ENCODE data around the gene TELO2. TPM values are rescaled to one million over a fixed set of nuclear protein-coding genes. Genes with fewer than 3 reads are reported as not detected.

Gene TELO2
- total RNA-seq, 3 donors from 2014 or later, result 15.2 to 27.5 (median 23.9) TPM

DNA sequence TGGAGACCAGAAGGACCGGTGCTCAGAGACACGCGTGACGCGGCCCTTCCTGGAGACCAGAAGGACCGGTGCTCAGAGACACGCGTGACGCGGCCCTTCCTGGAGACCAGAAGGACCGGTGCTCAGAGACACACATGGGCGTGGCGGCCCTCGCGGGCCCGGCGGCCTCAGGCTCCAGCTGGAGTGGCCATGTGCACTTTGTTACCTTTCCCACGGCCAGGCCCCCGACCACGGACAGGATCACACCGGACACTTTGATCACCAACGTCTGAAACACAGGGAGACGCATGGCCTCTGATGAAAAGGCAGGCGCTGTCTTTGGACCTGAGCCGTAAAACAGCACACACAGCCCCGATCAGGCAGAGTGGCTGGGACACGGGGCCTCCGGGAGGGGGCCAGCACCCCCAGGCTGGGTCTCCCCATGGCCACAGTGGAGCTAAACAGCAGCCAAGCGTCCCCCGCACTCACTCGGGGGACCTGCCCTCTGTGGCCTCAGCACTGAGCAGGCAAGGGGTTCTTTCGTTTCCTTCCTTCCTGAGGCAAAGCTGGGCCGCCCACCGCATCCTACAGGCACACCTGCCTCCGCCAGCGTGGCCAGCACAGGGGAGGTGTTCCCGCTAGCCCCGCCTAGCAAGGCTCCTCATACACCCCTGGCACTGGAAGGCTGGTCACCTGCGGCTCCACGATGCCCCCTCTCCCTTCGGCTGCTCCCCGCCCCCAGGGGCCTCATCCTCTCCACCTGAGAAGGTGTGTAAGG, 35.5 kb upstream of the TELO2 start:
- Histone ChIP-seq H3K27ac (no peak overlapping the region), H3K9me3 (no peaks in the 10 kb centered on the region), H3K27me3 (no peaks in the 10 kb centered on the region), H3K36me3 (peaks cover 7% of the 10 kb centered on the region), H3K4me1 (no peaks in the 10 kb centered on the region), H3K4me3 (no peak overlapping the region)
- intact Hi-C loops (cut with DNase I; ENCODE audit: low total_unique reads), result loop anchor here (10.0 kb wide), 1 partner anchor 393 kb away; no protein-coding TSS in a partner anchor
- no peak for DNase-seq (ENCODE audit: low spot score in 2 of 2)
- TF ChIP-seq CTCF (IDR thresholded peaks at IDR 0.05) (no peak), POLR2A (IDR thresholded peaks at IDR 0.05) (no peak), POLR2AphosphoS5 (IDR thresholded peaks at IDR 0.05) (no peak)

- no peak overlapping the region for H3K4me3 ChIP-seq
- TF ChIP-seq CTCF (IDR thresholded peaks at IDR 0.05), result no peak
- no peak for TF ChIP-seq POLR2A (IDR thresholded peaks at IDR 0.05)
- no peak for TF ChIP-seq POLR2AphosphoS5 (IDR thresholded peaks at IDR 0.05)
- H3K4me1 ChIP-seq, result no peaks in the 10 kb centered on the region
- DNase-seq (ENCODE audit: low spot score in 2 of 2), result no peak
- no peak overlapping the region for H3K27ac ChIP-seq
- no peaks in the 10 kb centered on the region for H3K36me3 ChIP-seq
- H3K9me3 ChIP-seq, result no peaks in the 10 kb centered on the region
- intact Hi-C loops (cut with DNase I; ENCODE audit: low total_unique reads), result loop anchor here (10.0 kb wide), 1 partner anchor 394 kb away; no protein-coding TSS in a partner anchor
- H3K27me3 ChIP-seq, result no peaks in the 10 kb centered on the region
Observed at GRCh38 chr16:1458336-1458976, 34.7 kb upstream of the TELO2 start.

- no peaks in the 10 kb centered on the region for H3K27me3 ChIP-seq
- H3K36me3 ChIP-seq, result no peaks in the 10 kb centered on the region
- H3K4me1 ChIP-seq, result no peaks in the 10 kb centered on the region
- no peak overlapping the region for H3K27ac ChIP-seq
- no peaks in the 10 kb centered on the region for H3K9me3 ChIP-seq
- no peak for TF ChIP-seq CTCF (IDR thresholded peaks at IDR 0.05)
- no peak for TF ChIP-seq POLR2A (IDR thresholded peaks at IDR 0.05)
- TF ChIP-seq POLR2AphosphoS5 (IDR thresholded peaks at IDR 0.05), result no peak
- no peak overlapping the region for H3K4me3 ChIP-seq
- intact Hi-C loops (cut with DNase I; ENCODE audit: low total_unique reads), result loop anchor here (10.0 kb wide), 1 partner anchor 394 kb away; no protein-coding TSS in a partner anchor
- no peak for DNase-seq (ENCODE audit: low spot score in 2 of 2)
Observed at GRCh38 chr16:1458977-1459341, 34.2 kb upstream of the TELO2 start.

DNA sequence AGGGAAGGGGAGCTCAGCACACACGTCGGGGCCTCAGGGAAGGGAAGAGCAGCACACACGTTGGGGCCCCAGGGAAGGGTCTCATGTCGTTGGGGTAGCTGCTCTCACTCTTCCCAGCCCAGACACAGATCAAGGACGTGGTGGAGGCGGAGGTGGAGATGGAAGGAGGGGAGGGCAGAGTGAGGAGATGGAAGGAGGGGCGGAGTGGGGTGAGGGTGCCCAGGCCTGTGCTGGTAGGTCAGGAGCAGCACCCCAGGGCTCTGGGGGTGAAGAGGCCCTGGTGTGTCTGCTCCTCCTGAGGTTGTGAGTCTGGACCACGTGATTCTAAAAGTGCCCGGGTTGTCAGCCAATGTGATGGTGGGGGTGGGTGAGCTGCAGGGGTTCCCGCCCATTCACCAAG, 33.2 kb upstream of the TELO2 start:
- Histone ChIP-seq H3K27me3 (no peaks in the 10 kb centered on the region), H3K4me3 (no peak overlapping the region), H3K27ac (no peak overlapping the region), H3K9me3 (no peaks in the 10 kb centered on the region), H3K4me1 (no peaks in the 10 kb centered on the region), H3K36me3 (no peaks in the 10 kb centered on the region)
- DNase-seq (ENCODE audit: low spot score in 2 of 2), result no peak
- intact Hi-C loops (cut with DNase I; ENCODE audit: low total_unique reads), result loop anchor here (10.0 kb wide), 1 partner anchor 395 kb away; no protein-coding TSS in a partner anchor
- no peak for TF ChIP-seq POLR2AphosphoS5 (IDR thresholded peaks at IDR 0.05)
- TF ChIP-seq CTCF (IDR thresholded peaks at IDR 0.05), result no peak
- TF ChIP-seq POLR2A (IDR thresholded peaks at IDR 0.05), result no peak

DNA sequence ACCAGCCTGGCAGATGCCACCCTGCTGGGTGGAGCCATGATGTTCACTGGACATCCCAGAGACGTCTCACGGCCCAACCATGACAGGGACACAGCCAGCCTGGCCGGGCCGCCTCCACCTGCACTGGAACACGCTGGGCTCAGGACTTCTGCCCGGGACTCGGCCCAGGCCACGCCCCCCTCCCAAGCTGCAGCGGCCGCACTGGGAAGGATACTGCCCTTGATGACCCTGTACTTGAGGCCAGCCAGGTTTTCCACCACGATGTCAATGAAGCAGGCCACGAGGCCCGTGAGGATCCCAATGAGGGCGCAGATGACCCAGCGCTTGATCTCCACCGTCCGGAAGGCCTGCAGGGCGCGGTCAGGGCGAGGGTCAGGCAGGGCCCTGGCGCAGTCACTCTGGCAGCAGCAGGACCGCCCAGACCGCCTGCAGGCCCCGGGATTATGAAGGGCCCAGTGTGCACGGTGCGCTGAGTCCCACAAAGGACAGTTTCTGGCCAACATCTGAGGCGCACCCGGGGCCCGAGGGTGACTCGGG, 32.5 kb upstream of the TELO2 start:
- Histone ChIP-seq H3K9me3 (no peaks in the 10 kb centered on the region), H3K27me3 (no peaks in the 10 kb centered on the region), H3K4me3 (no peak overlapping the region), H3K4me1 (no peaks in the 10 kb centered on the region), H3K36me3 (no peaks in the 10 kb centered on the region), H3K27ac (no peak overlapping the region)
- intact Hi-C loops (cut with DNase I; ENCODE audit: low total_unique reads), result no loop called here
- no peak for TF ChIP-seq CTCF (IDR thresholded peaks at IDR 0.05)
- TF ChIP-seq POLR2A (IDR thresholded peaks at IDR 0.05), result no peak
- no peak for TF ChIP-seq POLR2AphosphoS5 (IDR thresholded peaks at IDR 0.05)
- DNase-seq (ENCODE audit: low spot score in 2 of 2), result no peak
